GM10266 (cell line): Measurements from ENCODE around the gene KIRREL3.

Experiments used
- DNase-seq: peaks from one replicate; pipeline ENCODE4 v3.0.0; 2012; ENCODE audit errors: extremely low spot score
- CTCF ChIP-seq: IDR thresholded peaks from 2 replicates; pipeline ENCODE4 v1.5.1; 2012; ENCODE audit warnings: mild to moderate bottlenecking, low read depth; ENCODE audit not compliant: control insufficient read depth, insufficient read depth; ENCODE audit errors: missing control alignments

Gene KIRREL3

GRCh38 chr11:126844789-126845188 is 155.8 kb downstream of the KIRREL3 start:
- no peak for TF ChIP-seq CTCF
- DNase-seq = no peak

GRCh38 chr11:126843096-126843495 is 157.5 kb downstream of the KIRREL3 start:
- TF ChIP-seq CTCF = no peak
- DNase-seq = no peak

- DNase-seq = no peak
- no peak for TF ChIP-seq CTCF
Observed at GRCh38 chr11:126841999-126842398, 158.6 kb downstream of the KIRREL3 start.

- TF ChIP-seq CTCF = no peak
- no peak for DNase-seq
Observed at GRCh38 chr11:126840975-126841374, 159.6 kb downstream of the KIRREL3 start.

- no peak for TF ChIP-seq CTCF
- no peak for DNase-seq
Observed at GRCh38 chr11:126840201-126840886, 160.2 kb downstream of the KIRREL3 start.

- DNase-seq = no peak
- TF ChIP-seq CTCF = no peak
Observed at GRCh38 chr11:126839496-126839895, 161.1 kb downstream of the KIRREL3 start.

GRCh38 chr11:126838779-126839178 is 161.8 kb downstream of the KIRREL3 start:
- DNase-seq = no peak
- no peak for TF ChIP-seq CTCF
